ENCODE measurements around the gene TOMM34. TPM values are rescaled to one million over a fixed set of nuclear protein-coding genes. Genes with fewer than 3 reads are reported as not detected.

TOMM34 gene
- polyA plus RNA-seq, 1 of the 3 experiments (the other 2 are of a cell fraction) = 40.5 TPM

GRCh38 chr20:44932916-44933315 lies 27.3 kb downstream of the TOMM34 start:
- no peak for DNase-seq
- Histone ChIP-seq H3F3A (replicated peaks; ENCODE audit: insufficient read depth) (no peaks in the 10 kb centered on the region), H3K4me2 (no peak overlapping the region), H3K9ac (no peak overlapping the region), H3K4me1 (ENCODE audit: control insufficient read depth in 1 of 2, insufficient read depth in 2 of 2, low read depth in 1 of 2, low read length in 1 of 2) (no peaks in the 10 kb centered on the region), H3K27ac (ENCODE audit: low read depth in 2 of 2, low read length in 1 of 2) (no peak overlapping the region), H3K9me2 (no peaks in the 10 kb centered on the region), H2AFZ (ENCODE audit: low read depth) (no peak overlapping the region), H3K4me3 (ENCODE audit: low read depth in 2 of 2, low read length in 1 of 2) (no peak overlapping the region), H3K36me3 (replicated peaks in 1 of 2; ENCODE audit: control insufficient read depth in 1 of 2, insufficient read depth in 2 of 2, low read length in 1 of 2) (peaks cover 8 to 36% of the 10 kb centered on the region in 2 experiments), H3K9me3 (no peaks in the 10 kb centered on the region), H4K20me1 (ENCODE audit: insufficient read depth) (no peaks in the 10 kb centered on the region), H3K79me2 (ENCODE audit: insufficient read depth) (no peaks in the 10 kb centered on the region), H3K27me3 (ENCODE audit: insufficient read depth) (no peaks in the 10 kb centered on the region)
- 100% methylated on average over 6 of the region's 8 CpGs for WGBS (ENCODE audit: low lambda C conversion rate)
- CTCF ChIA-PET = interaction anchor here (0.6 kb wide), 1 partner anchor 373 kb away, joined by 3 read pairs; no protein-coding TSS in a partner anchor
- POLR2A ChIA-PET = no interaction called here
- no peak for TF ChIP-seq RCOR1 (IDR thresholded peaks at IDR 0.05; ENCODE audit: low read length)
- no peak for TF ChIP-seq EZH2phosphoT487 (IDR thresholded peaks at IDR 0.05; ENCODE audit: borderline replicate concordance, low read depth)
- no peak for TF ChIP-seq TAF1 (IDR thresholded peaks at IDR 0.05; ENCODE audit: borderline replicate concordance, low read depth, low read length)
- no peak for TF ChIP-seq PBX3 (IDR thresholded peaks at IDR 0.05)
- TF ChIP-seq RFX5 (IDR thresholded peaks at IDR 0.05; ENCODE audit: low read length) = no peak

- no peak overlapping the region for H3K27ac ChIP-seq (ENCODE audit: low read depth in 2 of 2, low read length in 1 of 2)
- H3K79me2 ChIP-seq (ENCODE audit: insufficient read depth) = no peaks in the 10 kb centered on the region
- CTCF ChIA-PET = no interaction called here
- no peaks in the 10 kb centered on the region for H3K27me3 ChIP-seq (ENCODE audit: insufficient read depth)
- H3K4me3 ChIP-seq (ENCODE audit: low read depth in 2 of 2, low read length in 1 of 2) = no peak overlapping the region
- H2AFZ ChIP-seq (ENCODE audit: low read depth) = no peak overlapping the region
- no peaks in the 10 kb centered on the region for H4K20me1 ChIP-seq (ENCODE audit: insufficient read depth)
- no peaks in the 10 kb centered on the region for H3K9me3 ChIP-seq
- peaks cover 8 to 34% of the 10 kb centered on the region in 2 experiments for H3K36me3 ChIP-seq (replicated peaks in 1 of 2; ENCODE audit: control insufficient read depth in 1 of 2, insufficient read depth in 2 of 2, low read length in 1 of 2)
- H3K4me2 ChIP-seq = no peak overlapping the region
- no peaks in the 10 kb centered on the region for H3K9me2 ChIP-seq
- TF ChIP-seq MXI1 (IDR thresholded peaks at IDR 0.05; ENCODE audit: low read depth, low read length) (no peak), FOXM1 (IDR thresholded peaks at IDR 0.05; ENCODE audit: low read depth) (no peak), TAF1 (IDR thresholded peaks at IDR 0.05; ENCODE audit: borderline replicate concordance, low read depth, low read length) (no peak), CHD2 (IDR thresholded peaks at IDR 0.05; ENCODE audit: low read length, partially characterized antibody) (no peak), PBX3 (IDR thresholded peaks at IDR 0.05) (no peak)
- H3K4me1 ChIP-seq (ENCODE audit: control insufficient read depth in 1 of 2, insufficient read depth in 2 of 2, low read depth in 1 of 2, low read length in 1 of 2) = no peaks in the 10 kb centered on the region
- POLR2A ChIA-PET = interaction anchor here (0.6 to 1.0 kb wide), 2 partner anchors 13 to 28 kb away, joined by 3 read pairs; partner anchors contain the start of gene TOMM34
- no peaks in the 10 kb centered on the region for H3F3A ChIP-seq (replicated peaks; ENCODE audit: insufficient read depth)
- WGBS (ENCODE audit: low lambda C conversion rate) = 77% methylated on average over 2 of the region's 3 CpGs
- H3K9ac ChIP-seq = no peak overlapping the region
- DNase-seq = no peak
These were observed 28.3 kb downstream of the TOMM34 start for GRCh38 chr20:44931911-44932310.

Data from SK-N-SH (cell line).